BE2C (cell line): ENCODE results near the gene NDUFA11.

Experiments used
- DNase-seq: peaks from one replicate; pipeline ENCODE4 v3.0.0-alpha.2; 2020
- H3K27me3 ChIP-seq: fragments of 250-450 bp; sonication (Bioruptor Pico); 2 replicates; pipeline ENCODE4 v1.5.1; 2020; ENCODE audit warnings: mild to moderate bottlenecking
- H3K36me3 ChIP-seq: fragments of 250-450 bp; sonication (Bioruptor Pico); 2 replicates; pipeline ENCODE4 v1.5.1; 2020; ENCODE audit warnings: mild to moderate bottlenecking
- H3K4me1 ChIP-seq: fragments of 250-450 bp; sonication (Bioruptor Pico); 2 replicates; pipeline ENCODE4 v1.5.1; 2020
- H3K4me3 ChIP-seq: 2 replicates; pipeline ENCODE4 v1.5.1; 2011; ENCODE audit warnings: low read depth, low read length
- H3K9me3 ChIP-seq: fragments of 250-450 bp; sonication (Bioruptor Pico); 2 replicates; pipeline ENCODE4 v1.5.1; 2020
- TF ChIP-seq, protein P1 (sequence below): IDR thresholded peaks from 2 replicates; pipeline ENCODE4 v1.5.1; 2012; ENCODE audit warnings: mild to moderate bottlenecking, low read depth, low read length

NDUFA11 gene

DNA sequence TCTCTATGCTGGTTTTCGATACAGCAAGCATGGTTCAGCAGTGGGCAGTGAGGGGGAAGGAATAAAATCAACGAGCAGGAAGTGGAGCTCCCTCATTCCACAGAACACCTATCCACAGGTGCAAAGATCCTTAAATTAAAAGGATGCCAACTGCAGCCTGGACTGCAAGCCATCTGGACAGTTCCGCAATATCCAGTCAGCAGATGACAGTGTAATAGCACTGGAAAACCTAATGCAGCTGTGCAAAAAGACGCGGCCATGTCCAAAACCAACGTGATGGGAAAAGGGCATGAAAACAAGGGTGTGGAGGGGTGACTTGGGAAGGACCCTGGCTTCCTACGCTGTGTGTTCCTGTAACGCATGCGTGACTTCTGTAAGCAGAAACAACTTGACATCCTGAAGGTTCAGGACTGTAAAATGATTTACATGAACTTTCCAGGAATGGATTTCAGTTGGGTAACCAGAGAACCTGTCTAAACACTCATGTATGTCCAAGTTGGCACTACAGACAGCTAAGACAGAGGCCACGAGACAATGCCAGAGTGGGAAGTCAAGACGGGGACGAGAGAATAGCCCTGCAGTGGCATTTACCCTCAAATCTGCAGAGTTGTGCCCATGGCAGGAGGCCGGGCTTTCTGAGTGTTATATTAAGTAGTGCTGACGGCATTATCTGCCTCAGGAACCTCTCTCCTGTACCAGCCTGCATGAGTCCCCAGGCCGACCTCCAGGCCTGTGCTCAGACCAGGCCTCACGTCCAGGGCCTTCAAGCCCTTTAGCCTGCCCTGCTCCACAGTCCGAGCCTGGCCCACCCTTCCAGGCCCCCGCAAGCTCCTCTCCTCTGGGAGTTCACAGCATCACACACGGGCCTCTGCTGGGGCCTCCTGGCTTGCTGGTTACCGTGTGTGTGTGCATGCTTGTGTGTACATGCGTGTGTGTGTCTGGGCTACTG, 36.9 kb upstream of the NDUFA11 start:
- no peak for DNase-seq
- 0 out of 2 replicates have a peak, but pooled peaks cover 3% of the 10 kb centered on the region for H3K9me3 ChIP-seq
- H3K4me3 ChIP-seq = no peak overlapping the region
- peaks cover 47% of the 10 kb centered on the region for H3K36me3 ChIP-seq
- peaks cover 29% of the 10 kb centered on the region for H3K4me1 ChIP-seq
- H3K27me3 ChIP-seq = no peaks in the 10 kb centered on the region
- TF ChIP-seq, protein P1, sequence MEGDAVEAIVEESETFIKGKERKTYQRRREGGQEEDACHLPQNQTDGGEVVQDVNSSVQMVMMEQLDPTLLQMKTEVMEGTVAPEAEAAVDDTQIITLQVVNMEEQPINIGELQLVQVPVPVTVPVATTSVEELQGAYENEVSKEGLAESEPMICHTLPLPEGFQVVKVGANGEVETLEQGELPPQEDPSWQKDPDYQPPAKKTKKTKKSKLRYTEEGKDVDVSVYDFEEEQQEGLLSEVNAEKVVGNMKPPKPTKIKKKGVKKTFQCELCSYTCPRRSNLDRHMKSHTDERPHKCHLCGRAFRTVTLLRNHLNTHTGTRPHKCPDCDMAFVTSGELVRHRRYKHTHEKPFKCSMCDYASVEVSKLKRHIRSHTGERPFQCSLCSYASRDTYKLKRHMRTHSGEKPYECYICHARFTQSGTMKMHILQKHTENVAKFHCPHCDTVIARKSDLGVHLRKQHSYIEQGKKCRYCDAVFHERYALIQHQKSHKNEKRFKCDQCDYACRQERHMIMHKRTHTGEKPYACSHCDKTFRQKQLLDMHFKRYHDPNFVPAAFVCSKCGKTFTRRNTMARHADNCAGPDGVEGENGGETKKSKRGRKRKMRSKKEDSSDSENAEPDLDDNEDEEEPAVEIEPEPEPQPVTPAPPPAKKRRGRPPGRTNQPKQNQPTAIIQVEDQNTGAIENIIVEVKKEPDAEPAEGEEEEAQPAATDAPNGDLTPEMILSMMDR = no peak

DNA sequence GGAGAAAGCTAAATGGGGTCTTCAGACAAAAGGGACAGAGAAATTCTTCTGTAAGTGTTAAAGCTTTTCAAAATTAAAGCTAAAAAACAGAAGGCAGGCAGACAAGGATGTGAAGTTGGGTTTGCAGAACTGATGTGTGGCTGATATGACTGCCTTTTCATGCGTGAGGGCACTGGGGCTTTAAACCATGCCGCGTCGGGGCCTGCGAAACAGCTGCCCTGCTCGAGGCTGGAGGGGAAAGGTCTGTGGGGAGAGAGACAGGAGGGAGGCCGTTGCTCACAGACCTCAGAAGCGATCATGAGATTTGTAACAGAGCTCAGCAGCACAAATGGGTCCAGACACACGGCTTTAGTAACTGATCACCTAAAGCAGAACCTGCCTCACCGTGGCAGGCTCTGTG, 34.0 kb upstream of the NDUFA11 start:
- peaks cover 44% of the 10 kb centered on the region for H3K36me3 ChIP-seq

GRCh38 chr19:5936292-5936592, 32.7 kb upstream of the NDUFA11 start:
- peaks cover 45% of the 10 kb centered on the region for H3K4me1 ChIP-seq
- no peaks in the 10 kb centered on the region for H3K27me3 ChIP-seq
- H3K36me3 ChIP-seq = peaks cover 44% of the 10 kb centered on the region
- no peak for DNase-seq
- H3K4me3 ChIP-seq = no peak overlapping the region
- TF ChIP-seq, protein P1 = no peak
- H3K9me3 ChIP-seq = no peaks in the 10 kb centered on the region

More for the DNA sequence above, 34.0 kb upstream of the NDUFA11 start:
- peaks cover 45% of the 10 kb centered on the region for H3K4me1 ChIP-seq
- no peaks in the 10 kb centered on the region for H3K27me3 ChIP-seq
- no peak overlapping the region for H3K4me3 ChIP-seq
- TF ChIP-seq, protein P1 = no peak
- peak; percentile 75 for DNase-seq
- H3K9me3 ChIP-seq = no peaks in the 10 kb centered on the region

DNA sequence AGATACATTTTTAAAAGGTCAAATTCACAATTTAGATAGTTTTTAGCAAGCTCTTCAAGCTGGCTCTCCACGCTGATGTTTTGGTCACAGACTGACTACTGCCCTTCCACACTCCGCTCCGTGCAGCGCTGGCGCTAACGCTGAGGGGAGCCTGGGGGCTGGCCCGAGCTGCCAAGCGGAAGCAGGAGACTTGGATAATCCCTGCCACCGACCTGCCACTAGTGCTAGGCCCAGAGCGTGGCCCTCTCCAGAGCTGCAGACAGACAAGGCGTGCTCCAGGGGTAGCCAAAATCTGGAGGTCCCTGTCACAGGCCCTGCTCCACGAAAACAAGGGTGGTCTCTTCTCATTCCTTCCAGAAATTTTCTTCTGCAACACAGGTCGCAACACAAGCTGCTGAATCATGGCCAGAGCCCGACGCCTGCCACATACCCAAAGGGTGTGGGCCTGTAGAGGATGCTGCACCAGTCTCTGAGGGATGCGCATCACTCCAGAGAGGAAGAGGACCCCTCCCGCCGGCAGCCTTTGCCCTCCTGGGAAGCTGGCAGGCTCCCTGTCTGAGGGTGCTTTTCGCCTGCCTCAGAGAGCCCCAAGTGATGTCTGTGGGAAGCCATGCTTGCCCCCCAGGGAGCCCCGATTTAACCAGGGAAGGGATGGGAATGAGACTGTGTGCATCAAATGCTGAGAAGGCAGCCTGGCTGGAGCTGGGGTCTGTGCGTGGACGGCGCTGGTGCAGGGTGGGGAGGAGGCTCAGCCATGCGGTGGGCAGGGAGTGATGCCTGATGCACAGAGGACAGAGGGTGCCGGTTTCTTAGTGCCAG, 32.1 kb upstream of the NDUFA11 start:
- TF ChIP-seq, protein P1 = no peak
- peaks cover 45% of the 10 kb centered on the region for H3K4me1 ChIP-seq
- no peaks in the 10 kb centered on the region for H3K9me3 ChIP-seq
- no peaks in the 10 kb centered on the region for H3K27me3 ChIP-seq
- peak; percentile 73 for DNase-seq
- peak overlapping the region; percentile 19 for H3K4me3 ChIP-seq
- peaks cover 45% of the 10 kb centered on the region for H3K36me3 ChIP-seq

GRCh38 chr19:5934774-5935472, 31.3 kb upstream of the NDUFA11 start:
- Histone ChIP-seq H3K4me1 (peaks cover 47% of the 10 kb centered on the region), H3K36me3 (peaks cover 42% of the 10 kb centered on the region), H3K4me3 (peak overlapping the region; percentile 19), H3K9me3 (no peaks in the 10 kb centered on the region), H3K27me3 (no peaks in the 10 kb centered on the region)
- peak; percentile 90 for DNase-seq
- TF ChIP-seq, protein P1 = no peak
